K562 (cell line): ENCODE measurements around the gene HHATL. TPM values are rescaled to one million over a fixed set of nuclear protein-coding genes. Genes with fewer than 3 reads are reported as not detected.

Source experiments
- ATAC-seq: fragments of 200-7000 bp; cut with Tn5 transposase; 3 replicates; pipeline ENCODE4 v1.9.1; 2020; ENCODE audit warnings: moderate library complexity
- BruUV-seq: library from RNA; stranded (reverse); fragments of 400-500 nt; replicated peaks from 2 replicates; lab custom pipeline; 2021; lab: Mats Ljungman, UMichigan
- CTCF ChIA-PET: fragments of 300-600 bp; formaldehyde crosslinking; extraction: SDS; loops from one replicate; lab custom pipeline; 2021; ENCODE audit warnings: low intra/inter-chr PET ratio; lab: Yijun Ruan, JAX
- POLR2A ChIA-PET: fragments of 300-600, 350-650 bp; sonication (Branson Sonifier 250); formaldehyde crosslinking; extraction: SDS; loops from one replicate; lab custom pipeline; 2021; ENCODE audit warnings: antibody characterized with exemption, inconsistent platforms; lab: Yijun Ruan, JAX
- DNase-seq, 4 experiments: peaks; one replicate each; pipeline versions ENCODE4 v3.0.0 to v3.0.0-alpha.2; 2011 to 2018; ENCODE audit warnings: low spot score in 3 of 4, mixed read lengths in 3 of 4; ENCODE audit errors: extremely low read depth in 1 of 4
- FAIRE-seq: peaks from 2 replicates; lab custom pipeline; 2011; peaks lifted over from hg19 to GRCh38; lab: Jason Lieb, UNC
- H2AFZ ChIP-seq: 2 replicates; pipeline ENCODE4 v1.6.0; 2011; ENCODE audit warnings: low read depth, low read length, control low read depth, inconsistent platforms
- H3K27ac ChIP-seq: fragments of 200-600 bp; 3 replicates; pipeline ENCODE4 v1.8.0; 2011; ENCODE audit warnings: low read depth, mild to moderate bottlenecking, control low read depth, inconsistent platforms, low read length, moderate library complexity, mixed read lengths; ENCODE audit errors: extremely low read depth
- H3K27me3 ChIP-seq, 2 experiments: fragments of 300-600 bp in 1 of 2; 2 replicates in 1 of 2; 3 replicates in 1 of 2; pipeline versions ENCODE4 v1.6.0 to v1.8.0; 2011; ENCODE audit warnings: inconsistent platforms in 2 of 2, low read length in 2 of 2, mild to moderate bottlenecking in 1 of 2, mixed read lengths in 1 of 2, moderate library complexity in 1 of 2; ENCODE audit not compliant: control insufficient read depth in 2 of 2, insufficient read depth in 2 of 2
- H3K36me3 ChIP-seq: fragments of 300-600 bp; 3 replicates; pipeline ENCODE4 v1.8.0; 2011; ENCODE audit warnings: mild to moderate bottlenecking, low read length, inconsistent platforms; ENCODE audit not compliant: control insufficient read depth, insufficient read depth
- H3K4me1 ChIP-seq, 2 experiments: fragments of 200-600 bp in 1 of 2; replicated peaks in 1 of 2; 2 replicates in 1 of 2; 3 replicates in 1 of 2; pipeline versions ENCODE4 v1.5.1 to v1.8.0; 2011; ENCODE audit warnings: inconsistent platforms in 2 of 2, low read length in 2 of 2, mild to moderate bottlenecking in 1 of 2, mixed read lengths in 1 of 2, moderate library complexity in 1 of 2; ENCODE audit not compliant: control insufficient read depth in 2 of 2, insufficient read depth in 2 of 2
- H3K4me2 ChIP-seq: 2 replicates; pipeline ENCODE4 v1.6.1; 2011; ENCODE audit warnings: low read length, control low read depth, inconsistent platforms, mixed read lengths; ENCODE audit not compliant: insufficient read depth
- H3K4me3 ChIP-seq: fragments of 200-600 bp; sonication (generic), shearing (Covaris generic); 2 replicates; pipeline ENCODE4 v1.5.1; 2016; ENCODE audit warnings: control low read depth, inconsistent platforms
- H3K79me2 ChIP-seq: fragments of 200-600 bp; 3 replicates; pipeline ENCODE4 v1.8.0; 2011; ENCODE audit warnings: low read length, inconsistent platforms; ENCODE audit not compliant: control insufficient read depth, insufficient read depth
- H3K9ac ChIP-seq, 2 experiments: 2 replicates each; pipeline versions ENCODE4 v1.6.0 to v1.6.1; 2011; ENCODE audit warnings: low read depth in 2 of 2, low read length in 2 of 2, control low read depth in 1 of 2, inconsistent platforms in 1 of 2, mild to moderate bottlenecking in 1 of 2, mixed read lengths in 1 of 2; ENCODE audit not compliant: insufficient read depth in 1 of 2
- H3K9me1 ChIP-seq: one replicate; pipeline ENCODE4 v1.6.0; 2011; ENCODE audit warnings: inconsistent platforms, mild to moderate bottlenecking, low read length, moderate library complexity; ENCODE audit not compliant: control insufficient read depth, insufficient read depth
- H3K9me3 ChIP-seq: replicated peaks from 2 replicates; pipeline ENCODE4 v1.5.1; 2011; ENCODE audit warnings: low read depth, low read length, inconsistent platforms; ENCODE audit not compliant: control insufficient read depth, insufficient read depth
- H4K20me1 ChIP-seq: replicated peaks from 2 replicates; pipeline ENCODE4 v1.6.1; 2011; ENCODE audit warnings: low read length, inconsistent platforms, mixed read lengths; ENCODE audit not compliant: control insufficient read depth, insufficient read depth
- FOSL1 ChIP-seq: fragments of 200-800 bp; sonication (Bioruptor generic); conservative IDR thresholded peaks from 2 replicates; pipeline ENCODE4 v1.6.1; 2016; ENCODE audit warnings: missing genetic modification characterization, missing compliant biosample characterization
- POLR2G ChIP-seq: fragments of 200-400 bp; formaldehyde crosslinking; IDR thresholded peaks from 2 replicates; pipeline ENCODE4 v1.6.1; 2017; ENCODE audit warnings: low read depth, mild to moderate bottlenecking, antibody characterized with exemption, low read length, moderate library complexity
- RBFOX2 ChIP-seq: fragments of 200-400 bp; formaldehyde crosslinking; IDR thresholded peaks from 2 replicates; pipeline ENCODE4 v1.6.1; 2017; ENCODE audit warnings: low read depth, mild to moderate bottlenecking, low read length, moderate library complexity
- WGBS: fragments of 100-300 bp; shearing (Covaris generic); methylation state at CpG from one replicate; pipeline ENCODE4 v1.1.6; 2016; ENCODE audit warnings: low coverage, mixed read lengths; ENCODE audit not compliant: insufficient coverage; ENCODE audit errors: missing lambda C conversion rate; 5-methylcytosine and 5-hydroxymethylcytosine counted together
- in situ Hi-C: fragments of 300-500 bp; cut with MboI; formaldehyde crosslinking; loops from 4 replicates; pipeline ENCODE4 v1.15.0; 2018; ENCODE audit warnings: inconsistent platforms, mixed read lengths
- intact Hi-C: fragments of 100-400 bp; cut with micrococcal nuclease; formaldehyde crosslinking; loops from 2 replicates; pipeline ENCODE4 v1.14.2; 2022
- polyA plus RNA-seq, 8 experiments: library from polyadenylated mRNA; depleted of rRNA in 4 of 8; stranded (reverse) in 5 of 8; unstranded in 3 of 8; fragments of >200 nt; fragmentation: Nextera tagmentation in 2 of 8; fragmentation: Illumina TruSeq in 1 of 8; extraction: Ambion mirVana in 2 of 8; extraction: Trizol in 1 of 8; gene quantifications; 2 replicates each; pipeline versions ENCODE4 v1.2.1 to v1.2.3, GENCODE V29; 2011 to 2014; ENCODE audit warnings: inconsistent platforms in 1 of 8, missing spikeins in 1 of 8
- total RNA-seq, 7 experiments: library from RNA; depleted of rRNA in 6 of 7; stranded (reverse); fragments of >200 nt in 6 of 7; fragmentation: Illumina TruSeq in 2 of 7; extraction: Trizol in 2 of 7; gene quantifications; 2 replicates each; pipeline versions ENCODE4 v1.2.1 to v1.2.3, GENCODE V29; 2011 to 2021; ENCODE audit warnings: low replicate concordance in 1 of 7

HHATL gene
- total and polyA plus RNA-seq, 9 of the 15 experiments (the other 6 are each of a cell fraction or from before 2014, with no cell fraction given) = not detected

GRCh38 chr3:42663581-42664437 is 38.8 kb downstream of the HHATL start:
- intact Hi-C loops = no loop called here
- CTCF ChIA-PET = no interaction called here
- no peaks in the 10 kb centered on the region for H3K36me3 ChIP-seq
- in situ Hi-C loops = no loop called here
- no peak for TF ChIP-seq RBFOX2
- TF ChIP-seq, all 486 proteins: peak for 0
- no TSS peak for BruUV-seq
- H3K79me2 ChIP-seq = no peaks in the 10 kb centered on the region
- no peak overlapping the region for H3K4me2 ChIP-seq
- POLR2A ChIA-PET = interaction anchor here (0.6 to 1.1 kb wide), 2 partner anchors 12 to 14 kb away, joined by 3 to 5 read pairs; no protein-coding TSS in a partner anchor
- H3K27me3 ChIP-seq = 0 out of 5 replicates have a peak, but pooled peaks cover 0 to 6% of the 10 kb centered on the region in 2 experiments
- no peaks in the 10 kb centered on the region for H3K9me1 ChIP-seq
- H2AFZ ChIP-seq = no peak overlapping the region
- peaks cover 11% of the 10 kb centered on the region; the same call in 1 of the 2 replicates for H4K20me1 ChIP-seq
- DNase-seq = no peak
- H3K4me1 ChIP-seq = peaks cover 4 to 17% of the 10 kb centered on the region in 2 experiments; a peak in 4 of 5 replicates
- no peak for ATAC-seq
- H3K9ac ChIP-seq = no peak overlapping the region; a peak in 1 of 4 replicates
- no peaks in the 10 kb centered on the region for H3K9me3 ChIP-seq
- H3K27ac ChIP-seq = no peak overlapping the region
- no peak for FAIRE-seq
- no peak overlapping the region for H3K4me3 ChIP-seq
- WGBS = 63% methylated on average over 31 of the region's 38 CpGs

GRCh38 chr3:42662813-42663535 is 39.6 kb downstream of the HHATL start:
- Histone ChIP-seq H3K27ac (no peak overlapping the region), H2AFZ (no peak overlapping the region), H3K79me2 (no peaks in the 10 kb centered on the region), H3K4me2 (no peak overlapping the region), H4K20me1 (peaks cover 11% of the 10 kb centered on the region; the same call in 1 of the 2 replicates), H3K9me1 (no peaks in the 10 kb centered on the region), H3K9ac (no peak overlapping the region; a peak in 1 of 4 replicates), H3K4me3 (no peak overlapping the region), H3K27me3 (no peaks in the 10 kb centered on the region), H3K9me3 (no peaks in the 10 kb centered on the region), H3K4me1 (peaks cover 3 to 25% of the 10 kb centered on the region in 2 experiments; a peak in 4 of 5 replicates), H3K36me3 (peaks cover 5% of the 10 kb centered on the region; the same call in 1 of the 3 replicates)
- DNase-seq = no peak
- no peak for ATAC-seq
- 31% methylated on average over 12 of the region's 12 CpGs for WGBS
- POLR2A ChIA-PET = interaction anchor here (0.6 to 1.4 kb wide), 4 partner anchors 11 to 26 kb away, joined by 3 to 5 read pairs (median 3); no protein-coding TSS in a partner anchor
- FAIRE-seq = no peak
- in situ Hi-C loops = no loop called here
- intact Hi-C loops = no loop called here
- CTCF ChIA-PET = no interaction called here
- TF ChIP-seq FOSL1 (tag) = no peak
- peak; percentile 22; the same call in 1 of the 2 replicates for TF ChIP-seq POLR2G
- BruUV-seq = no TSS peak
